HepG2 (cell line): Measurements from ENCODE around the gene RAB27B. TPM values are rescaled to one million over a fixed set of nuclear protein-coding genes. Genes with fewer than 3 reads are reported as not detected.

Experiments
- EEA1 ChIP-seq: sonication (generic); formaldehyde crosslinking; IDR thresholded peaks from 2 replicates; pipeline ENCODE4 v1.5.1; 2020; ENCODE audit warnings: mild to moderate bottlenecking, missing genetic modification reagents, borderline replicate concordance
- GATAD2A ChIP-seq: IDR thresholded peaks from 2 replicates; pipeline ENCODE4 v1.6.1; 2016
- HDAC1 ChIP-seq: sonication (generic); formaldehyde crosslinking; IDR thresholded peaks from 2 replicates; pipeline ENCODE4 v1.5.1; 2020; ENCODE audit warnings: mild to moderate bottlenecking, missing genetic modification reagents
- HIVEP1 ChIP-seq: sonication (generic); formaldehyde crosslinking; IDR thresholded peaks from 2 replicates; pipeline ENCODE4 v1.4.0; 2020; ENCODE audit warnings: mild to moderate bottlenecking, missing genetic modification reagents
- HNRNPLL ChIP-seq: fragments of 200-400 bp; formaldehyde crosslinking; IDR thresholded peaks from 2 replicates; pipeline ENCODE4 v1.6.1; 2017; ENCODE audit warnings: mild to moderate bottlenecking, low read depth, low read length; ENCODE audit not compliant: poor library complexity, severe bottlenecking
- KDM5B ChIP-seq: sonication (generic); formaldehyde crosslinking; IDR thresholded peaks from 2 replicates; pipeline ENCODE4 v1.4.0; 2020; ENCODE audit warnings: missing genetic modification reagents, mild to moderate bottlenecking, borderline replicate concordance
- NR2F2 ChIP-seq: IDR thresholded peaks from 2 replicates; pipeline ENCODE4 v1.6.1; 2012; ENCODE audit warnings: low read depth, inconsistent platforms, borderline replicate concordance
- ZC3H4 ChIP-seq: sonication (generic); formaldehyde crosslinking; IDR thresholded peaks from 2 replicates; pipeline ENCODE4 v1.4.0; 2020; ENCODE audit warnings: missing genetic modification reagents, borderline replicate concordance
- ZMYM4 ChIP-seq: sonication (generic); formaldehyde crosslinking; IDR thresholded peaks from 2 replicates; pipeline ENCODE4 v1.8.1; 2023; ENCODE audit warnings: mild to moderate bottlenecking, missing genetic modification reagents
- polyA plus RNA-seq, 8 experiments: library from polyadenylated mRNA; depleted of rRNA in 3 of 8; stranded (reverse) in 7 of 8; unstranded in 1 of 8; fragments of >200 nt; fragmentation: Illumina TruSeq in 4 of 8; extraction: Trizol in 4 of 8; gene quantifications; 2 replicates each; pipeline versions ENCODE4 v1.2.1 to v1.2.3, GENCODE V29; 2011 to 2016; ENCODE audit warnings: low read depth in 4 of 8, missing spikeins in 1 of 8, mixed read lengths in 1 of 8; ENCODE audit not compliant: insufficient read depth in 1 of 8
- total RNA-seq, 5 experiments: library from RNA; depleted of rRNA; stranded (reverse); fragments of >200 nt; fragmentation: Illumina TruSeq; extraction: Trizol; gene quantifications; 2 replicates each; pipeline ENCODE4 v1.2.3, GENCODE V29; 2016; ENCODE audit warnings: low read depth in 1 of 5
- TF ChIP-seq, protein P1 (sequence below): sonication (generic); formaldehyde crosslinking; IDR thresholded peaks from 2 replicates; pipeline ENCODE4 v1.5.1; 2020; ENCODE audit warnings: mild to moderate bottlenecking, missing genetic modification reagents, moderate library complexity
- TF ChIP-seq, protein P2 (sequence below): sonication (generic); formaldehyde crosslinking; IDR thresholded peaks from 2 replicates; pipeline ENCODE4 v1.9.0; 2022; ENCODE audit warnings: missing genetic modification reagents, mild to moderate bottlenecking, borderline replicate concordance
- TF ChIP-seq, protein P3 (sequence below): sonication (generic); formaldehyde crosslinking; IDR thresholded peaks from 2 replicates; pipeline ENCODE4 v1.9.0; 2022; ENCODE audit warnings: low read depth, missing genetic modification reagents
- TF ChIP-seq, protein P4 (sequence below): sonication (generic); formaldehyde crosslinking; conservative IDR thresholded peaks from 2 replicates; pipeline ENCODE4 v1.4.0; 2020; ENCODE audit warnings: missing genetic modification reagents
- TF ChIP-seq, protein P5 (sequence below): IDR thresholded peaks from 2 replicates; pipeline ENCODE4 v1.4.0; 2020; ENCODE audit warnings: mild to moderate bottlenecking, missing genetic modification reagents

The RAB27B gene
- total and polyA plus RNA-seq, 2 of the 13 experiments (the other 11 are each of a cell fraction or from before 2014, with no cell fraction given), result not detected

DNA sequence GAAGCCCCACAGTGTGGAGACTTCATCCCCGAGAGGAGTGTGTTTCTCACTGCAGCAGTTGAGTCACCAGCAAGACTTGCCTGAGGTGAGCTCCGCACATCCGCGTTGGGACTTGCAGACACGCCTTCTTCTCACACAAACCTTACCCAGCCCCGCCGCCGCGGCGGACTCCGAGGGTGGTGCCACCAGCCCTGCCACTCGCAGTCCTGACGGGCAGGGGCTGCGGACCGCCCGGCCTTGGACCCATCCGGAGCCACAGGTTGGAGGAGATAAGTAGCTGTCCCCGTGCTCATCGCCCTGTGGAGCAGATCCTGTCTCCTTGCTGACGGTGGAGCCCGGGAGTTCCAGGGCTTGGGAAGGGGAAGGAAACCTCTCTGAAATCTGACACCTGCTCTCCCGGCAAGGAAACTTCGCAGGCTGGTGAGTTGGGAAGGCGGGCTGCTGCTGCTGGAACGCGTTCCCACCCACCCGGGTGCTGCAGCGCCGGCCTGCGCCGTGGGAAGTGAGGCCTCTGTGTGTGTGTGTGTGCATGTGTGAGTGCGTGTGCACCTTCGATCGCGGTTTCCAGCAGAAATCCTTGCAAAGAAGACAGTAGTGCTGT is at the start of gene RAB27B (continued):
- TF ChIP-seq, protein P1, sequence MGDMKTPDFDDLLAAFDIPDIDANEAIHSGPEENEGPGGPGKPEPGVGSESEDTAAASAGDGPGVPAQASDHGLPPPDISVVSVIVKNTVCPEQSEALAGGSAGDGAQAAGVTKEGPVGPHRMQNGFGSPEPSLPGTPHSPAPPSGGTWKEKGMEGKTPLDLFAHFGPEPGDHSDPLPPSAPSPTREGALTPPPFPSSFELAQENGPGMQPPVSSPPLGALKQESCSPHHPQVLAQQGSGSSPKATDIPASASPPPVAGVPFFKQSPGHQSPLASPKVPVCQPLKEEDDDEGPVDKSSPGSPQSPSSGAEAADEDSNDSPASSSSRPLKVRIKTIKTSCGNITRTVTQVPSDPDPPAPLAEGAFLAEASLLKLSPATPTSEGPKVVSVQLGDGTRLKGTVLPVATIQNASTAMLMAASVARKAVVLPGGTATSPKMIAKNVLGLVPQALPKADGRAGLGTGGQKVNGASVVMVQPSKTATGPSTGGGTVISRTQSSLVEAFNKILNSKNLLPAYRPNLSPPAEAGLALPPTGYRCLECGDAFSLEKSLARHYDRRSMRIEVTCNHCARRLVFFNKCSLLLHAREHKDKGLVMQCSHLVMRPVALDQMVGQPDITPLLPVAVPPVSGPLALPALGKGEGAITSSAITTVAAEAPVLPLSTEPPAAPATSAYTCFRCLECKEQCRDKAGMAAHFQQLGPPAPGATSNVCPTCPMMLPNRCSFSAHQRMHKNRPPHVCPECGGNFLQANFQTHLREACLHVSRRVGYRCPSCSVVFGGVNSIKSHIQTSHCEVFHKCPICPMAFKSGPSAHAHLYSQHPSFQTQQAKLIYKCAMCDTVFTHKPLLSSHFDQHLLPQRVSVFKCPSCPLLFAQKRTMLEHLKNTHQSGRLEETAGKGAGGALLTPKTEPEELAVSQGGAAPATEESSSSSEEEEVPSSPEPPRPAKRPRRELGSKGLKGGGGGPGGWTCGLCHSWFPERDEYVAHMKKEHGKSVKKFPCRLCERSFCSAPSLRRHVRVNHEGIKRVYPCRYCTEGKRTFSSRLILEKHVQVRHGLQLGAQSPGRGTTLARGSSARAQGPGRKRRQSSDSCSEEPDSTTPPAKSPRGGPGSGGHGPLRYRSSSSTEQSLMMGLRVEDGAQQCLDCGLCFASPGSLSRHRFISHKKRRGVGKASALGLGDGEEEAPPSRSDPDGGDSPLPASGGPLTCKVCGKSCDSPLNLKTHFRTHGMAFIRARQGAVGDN (CRISPR knock-in tag), result peak; percentile 46
- TF ChIP-seq, protein P2, sequence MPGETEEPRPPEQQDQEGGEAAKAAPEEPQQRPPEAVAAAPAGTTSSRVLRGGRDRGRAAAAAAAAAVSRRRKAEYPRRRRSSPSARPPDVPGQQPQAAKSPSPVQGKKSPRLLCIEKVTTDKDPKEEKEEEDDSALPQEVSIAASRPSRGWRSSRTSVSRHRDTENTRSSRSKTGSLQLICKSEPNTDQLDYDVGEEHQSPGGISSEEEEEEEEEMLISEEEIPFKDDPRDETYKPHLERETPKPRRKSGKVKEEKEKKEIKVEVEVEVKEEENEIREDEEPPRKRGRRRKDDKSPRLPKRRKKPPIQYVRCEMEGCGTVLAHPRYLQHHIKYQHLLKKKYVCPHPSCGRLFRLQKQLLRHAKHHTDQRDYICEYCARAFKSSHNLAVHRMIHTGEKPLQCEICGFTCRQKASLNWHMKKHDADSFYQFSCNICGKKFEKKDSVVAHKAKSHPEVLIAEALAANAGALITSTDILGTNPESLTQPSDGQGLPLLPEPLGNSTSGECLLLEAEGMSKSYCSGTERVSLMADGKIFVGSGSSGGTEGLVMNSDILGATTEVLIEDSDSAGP (CRISPR knock-in tag), result peak; percentile 50; the same call in 1 of the 2 replicates
- TF ChIP-seq HNRNPLL (peak; percentile 55), HDAC1 (0 out of 2 replicates have a peak, but pooled peaks have one; percentile 24), KDM5B (CRISPR knock-in tag) (peak; percentile 42; the same call in 1 of the 2 replicates), ZMYM4 (CRISPR knock-in tag) (peak; percentile 55; the same call in 1 of the 2 replicates), EEA1 (CRISPR knock-in tag) (no peak), ZC3H4 (no peak), GATAD2A (CRISPR knock-in tag) (0 out of 2 replicates have a peak, but pooled peaks have one; percentile 19), NR2F2 (no peak), HIVEP1 (CRISPR knock-in tag) (no peak)
- TF ChIP-seq, protein P3, sequence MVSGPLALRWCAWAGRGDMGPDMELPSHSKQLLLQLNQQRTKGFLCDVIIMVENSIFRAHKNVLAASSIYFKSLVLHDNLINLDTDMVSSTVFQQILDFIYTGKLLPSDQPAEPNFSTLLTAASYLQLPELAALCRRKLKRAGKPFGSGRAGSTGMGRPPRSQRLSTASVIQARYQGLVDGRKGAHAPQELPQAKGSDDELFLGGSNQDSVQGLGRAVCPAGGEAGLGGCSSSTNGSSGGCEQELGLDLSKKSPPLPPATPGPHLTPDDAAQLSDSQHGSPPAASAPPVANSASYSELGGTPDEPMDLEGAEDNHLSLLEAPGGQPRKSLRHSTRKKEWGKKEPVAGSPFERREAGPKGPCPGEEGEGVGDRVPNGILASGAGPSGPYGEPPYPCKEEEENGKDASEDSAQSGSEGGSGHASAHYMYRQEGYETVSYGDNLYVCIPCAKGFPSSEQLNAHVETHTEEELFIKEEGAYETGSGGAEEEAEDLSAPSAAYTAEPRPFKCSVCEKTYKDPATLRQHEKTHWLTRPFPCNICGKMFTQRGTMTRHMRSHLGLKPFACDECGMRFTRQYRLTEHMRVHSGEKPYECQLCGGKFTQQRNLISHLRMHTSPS (CRISPR knock-in tag), result 0 out of 2 replicates have a peak, but pooled peaks have one; percentile 34
- TF ChIP-seq, protein P4, sequence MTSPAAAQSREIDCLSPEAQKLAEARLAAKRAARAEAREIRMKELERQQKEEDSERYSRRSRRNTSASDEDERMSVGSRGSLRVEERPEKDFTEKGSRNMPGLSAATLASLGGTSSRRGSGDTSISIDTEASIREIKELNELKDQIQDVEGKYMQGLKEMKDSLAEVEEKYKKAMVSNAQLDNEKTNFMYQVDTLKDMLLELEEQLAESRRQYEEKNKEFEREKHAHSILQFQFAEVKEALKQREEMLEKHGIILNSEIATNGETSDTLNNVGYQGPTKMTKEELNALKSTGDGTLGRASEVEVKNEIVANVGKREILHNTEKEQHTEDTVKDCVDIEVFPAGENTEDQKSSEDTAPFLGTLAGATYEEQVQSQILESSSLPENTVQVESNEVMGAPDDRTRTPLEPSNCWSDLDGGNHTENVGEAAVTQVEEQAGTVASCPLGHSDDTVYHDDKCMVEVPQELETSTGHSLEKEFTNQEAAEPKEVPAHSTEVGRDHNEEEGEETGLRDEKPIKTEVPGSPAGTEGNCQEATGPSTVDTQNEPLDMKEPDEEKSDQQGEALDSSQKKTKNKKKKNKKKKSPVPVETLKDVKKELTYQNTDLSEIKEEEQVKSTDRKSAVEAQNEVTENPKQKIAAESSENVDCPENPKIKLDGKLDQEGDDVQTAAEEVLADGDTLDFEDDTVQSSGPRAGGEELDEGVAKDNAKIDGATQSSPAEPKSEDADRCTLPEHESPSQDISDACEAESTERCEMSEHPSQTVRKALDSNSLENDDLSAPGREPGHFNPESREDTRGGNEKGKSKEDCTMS (CRISPR knock-in tag), result no peak
- TF ChIP-seq, protein P5, sequence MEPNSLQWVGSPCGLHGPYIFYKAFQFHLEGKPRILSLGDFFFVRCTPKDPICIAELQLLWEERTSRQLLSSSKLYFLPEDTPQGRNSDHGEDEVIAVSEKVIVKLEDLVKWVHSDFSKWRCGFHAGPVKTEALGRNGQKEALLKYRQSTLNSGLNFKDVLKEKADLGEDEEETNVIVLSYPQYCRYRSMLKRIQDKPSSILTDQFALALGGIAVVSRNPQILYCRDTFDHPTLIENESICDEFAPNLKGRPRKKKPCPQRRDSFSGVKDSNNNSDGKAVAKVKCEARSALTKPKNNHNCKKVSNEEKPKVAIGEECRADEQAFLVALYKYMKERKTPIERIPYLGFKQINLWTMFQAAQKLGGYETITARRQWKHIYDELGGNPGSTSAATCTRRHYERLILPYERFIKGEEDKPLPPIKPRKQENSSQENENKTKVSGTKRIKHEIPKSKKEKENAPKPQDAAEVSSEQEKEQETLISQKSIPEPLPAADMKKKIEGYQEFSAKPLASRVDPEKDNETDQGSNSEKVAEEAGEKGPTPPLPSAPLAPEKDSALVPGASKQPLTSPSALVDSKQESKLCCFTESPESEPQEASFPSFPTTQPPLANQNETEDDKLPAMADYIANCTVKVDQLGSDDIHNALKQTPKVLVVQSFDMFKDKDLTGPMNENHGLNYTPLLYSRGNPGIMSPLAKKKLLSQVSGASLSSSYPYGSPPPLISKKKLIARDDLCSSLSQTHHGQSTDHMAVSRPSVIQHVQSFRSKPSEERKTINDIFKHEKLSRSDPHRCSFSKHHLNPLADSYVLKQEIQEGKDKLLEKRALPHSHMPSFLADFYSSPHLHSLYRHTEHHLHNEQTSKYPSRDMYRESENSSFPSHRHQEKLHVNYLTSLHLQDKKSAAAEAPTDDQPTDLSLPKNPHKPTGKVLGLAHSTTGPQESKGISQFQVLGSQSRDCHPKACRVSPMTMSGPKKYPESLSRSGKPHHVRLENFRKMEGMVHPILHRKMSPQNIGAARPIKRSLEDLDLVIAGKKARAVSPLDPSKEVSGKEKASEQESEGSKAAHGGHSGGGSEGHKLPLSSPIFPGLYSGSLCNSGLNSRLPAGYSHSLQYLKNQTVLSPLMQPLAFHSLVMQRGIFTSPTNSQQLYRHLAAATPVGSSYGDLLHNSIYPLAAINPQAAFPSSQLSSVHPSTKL (CRISPR knock-in tag), result peak; percentile 24; the same call in 1 of the 2 replicates
